ENCODE results near the gene NAA10.
A peak's percentile ranks its signal among the peaks of the same experiment; 100 is the strongest.
"Not testable (repeated sequence)": the region's sequence is repeated elsewhere in the genome, so short reads cannot be mapped to it uniquely, and the experiment has no call there.

Gene NAA10

DNA sequence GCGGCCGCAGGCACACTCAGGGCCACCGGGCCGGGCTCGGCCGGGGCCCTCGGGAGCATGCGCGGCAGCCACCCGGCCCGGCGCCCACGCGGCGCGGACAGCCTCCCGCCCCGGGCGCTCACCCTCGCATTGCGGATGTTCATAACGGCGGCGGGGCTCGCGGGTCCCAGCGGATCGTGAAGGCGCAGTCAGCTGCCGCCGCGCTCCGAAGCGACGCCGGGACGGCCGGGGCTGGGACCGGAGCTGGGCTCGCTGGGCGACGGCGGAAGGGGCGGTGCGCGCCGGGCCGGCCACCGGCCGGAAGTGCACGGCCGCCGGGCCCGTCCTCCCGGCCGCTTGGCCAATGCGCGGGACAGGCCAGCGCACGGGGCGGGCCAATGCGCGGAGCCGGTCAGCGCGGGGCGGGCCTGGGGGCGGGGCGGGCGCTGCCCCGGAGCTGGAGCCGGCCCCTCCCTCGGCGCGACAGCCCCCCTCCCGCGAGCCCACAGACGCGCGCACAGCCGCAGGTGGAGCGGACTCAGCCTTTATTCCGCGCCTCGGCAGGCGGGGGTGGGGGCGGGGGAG, at the start of gene NAA10:
Gene NAA10, minus strand, starts transcription at position 276 of the 564 bp plus-strand sequence. Its CDS starts 133 bp downstream, at position 143.
- TF ChIP-seq, protein P1, sequence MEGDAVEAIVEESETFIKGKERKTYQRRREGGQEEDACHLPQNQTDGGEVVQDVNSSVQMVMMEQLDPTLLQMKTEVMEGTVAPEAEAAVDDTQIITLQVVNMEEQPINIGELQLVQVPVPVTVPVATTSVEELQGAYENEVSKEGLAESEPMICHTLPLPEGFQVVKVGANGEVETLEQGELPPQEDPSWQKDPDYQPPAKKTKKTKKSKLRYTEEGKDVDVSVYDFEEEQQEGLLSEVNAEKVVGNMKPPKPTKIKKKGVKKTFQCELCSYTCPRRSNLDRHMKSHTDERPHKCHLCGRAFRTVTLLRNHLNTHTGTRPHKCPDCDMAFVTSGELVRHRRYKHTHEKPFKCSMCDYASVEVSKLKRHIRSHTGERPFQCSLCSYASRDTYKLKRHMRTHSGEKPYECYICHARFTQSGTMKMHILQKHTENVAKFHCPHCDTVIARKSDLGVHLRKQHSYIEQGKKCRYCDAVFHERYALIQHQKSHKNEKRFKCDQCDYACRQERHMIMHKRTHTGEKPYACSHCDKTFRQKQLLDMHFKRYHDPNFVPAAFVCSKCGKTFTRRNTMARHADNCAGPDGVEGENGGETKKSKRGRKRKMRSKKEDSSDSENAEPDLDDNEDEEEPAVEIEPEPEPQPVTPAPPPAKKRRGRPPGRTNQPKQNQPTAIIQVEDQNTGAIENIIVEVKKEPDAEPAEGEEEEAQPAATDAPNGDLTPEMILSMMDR (conservative IDR thresholded peaks at IDR 0.05; ENCODE audit: control insufficient read depth, insufficient read depth, low read depth, low read length): no peak
- H3K4me3 ChIP-seq (ENCODE audit: control insufficient read depth, low read depth, low read length): peak within 1 kb of the TSS; percentile 78
- peak; percentile 63 for DNase-seq (ENCODE audit: low read depth)

DNA sequence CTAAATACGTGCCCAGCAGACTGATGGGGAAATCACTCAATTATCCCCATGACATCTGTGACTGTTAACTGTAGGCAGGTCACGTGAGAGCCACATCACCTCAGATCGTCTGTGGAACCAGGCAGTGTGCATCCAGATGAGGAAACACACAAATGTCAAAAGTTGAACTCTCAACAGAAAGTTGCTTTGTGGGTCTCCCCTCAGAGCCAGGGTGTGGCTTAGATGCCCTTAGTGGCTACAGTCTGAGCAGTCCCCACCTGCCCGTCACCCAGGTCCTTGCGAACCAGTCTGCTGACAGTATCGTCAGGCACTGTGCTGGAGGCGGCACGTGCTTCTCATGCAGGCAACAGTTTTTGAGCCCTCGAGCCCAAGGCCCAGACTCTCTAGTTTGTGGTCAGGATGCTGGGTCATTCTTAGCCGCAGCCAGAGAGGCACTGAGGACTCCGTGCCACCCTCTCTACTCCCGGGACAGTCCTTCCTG, 48.5 kb upstream of the NAA10 start:
- no peak overlapping the region for H3K4me3 ChIP-seq (ENCODE audit: control insufficient read depth, low read depth, low read length)
- TF ChIP-seq, protein P1 (conservative IDR thresholded peaks at IDR 0.05; ENCODE audit: control insufficient read depth, insufficient read depth, low read depth, low read length): no peak

DNA sequence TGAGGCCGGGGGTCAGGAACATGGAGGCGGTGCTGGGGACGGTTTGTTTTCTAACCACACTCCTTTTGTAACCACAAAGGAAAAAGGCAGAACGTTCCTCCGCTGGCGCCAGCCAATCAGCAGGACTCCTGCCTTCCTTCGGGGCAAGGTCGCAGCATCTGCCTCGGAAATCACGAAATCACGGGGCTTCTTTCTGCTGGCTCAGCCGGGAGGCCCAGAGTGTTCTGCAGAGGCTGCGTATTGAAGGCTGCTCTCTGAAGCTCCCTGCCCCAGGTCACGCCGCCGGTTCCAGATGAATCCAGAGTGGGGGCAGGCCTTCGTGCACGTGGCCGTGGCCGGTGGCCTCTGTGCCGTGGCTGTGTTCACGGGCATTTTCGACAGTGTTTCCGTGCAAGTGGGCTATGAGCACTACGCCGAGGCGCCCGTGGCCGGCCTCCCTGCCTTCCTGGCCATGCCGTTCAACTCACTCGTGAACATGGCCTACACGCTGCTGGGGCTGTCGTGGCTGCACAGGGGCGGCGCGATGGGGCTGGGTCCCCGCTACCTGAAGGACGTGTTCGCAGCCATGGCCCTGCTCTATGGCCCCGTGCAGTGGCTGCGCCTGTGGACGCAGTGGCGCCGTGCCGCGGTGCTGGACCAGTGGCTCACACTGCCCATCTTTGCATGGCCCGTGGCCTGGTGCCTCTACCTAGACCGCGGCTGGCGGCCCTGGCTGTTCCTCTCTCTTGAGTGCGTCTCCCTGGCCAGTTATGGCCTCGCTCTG, 47.1 kb upstream of the NAA10 start:
- TF ChIP-seq, protein P1 (conservative IDR thresholded peaks at IDR 0.05; ENCODE audit: control insufficient read depth, insufficient read depth, low read depth, low read length): no peak
- H3K4me3 ChIP-seq (ENCODE audit: control insufficient read depth, low read depth, low read length): no peak overlapping the region

More for the DNA sequence above, 48.5 kb upstream of the NAA10 start:
- no peak for DNase-seq (ENCODE audit: low read depth)

DNA sequence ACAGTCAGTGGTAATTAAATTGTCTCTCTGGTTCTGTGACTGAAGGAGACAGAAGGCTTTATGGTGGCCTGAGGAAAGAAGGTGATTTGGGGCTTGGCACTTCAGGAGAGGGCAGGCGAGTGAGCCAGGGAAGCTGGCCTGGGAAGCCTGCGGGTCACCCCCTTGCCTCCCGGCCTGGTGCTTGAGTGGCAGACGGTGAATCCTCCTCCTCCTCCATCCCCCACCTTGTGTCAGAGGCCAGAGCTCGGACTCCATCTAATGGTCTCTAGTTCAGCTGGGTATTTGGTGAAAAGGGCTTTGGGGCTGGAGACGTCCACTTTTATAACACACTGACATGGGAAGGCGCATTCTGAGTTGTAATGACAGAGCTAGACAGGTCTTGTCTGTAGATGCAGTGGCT, 46.4 kb upstream of the NAA10 start:
- TF ChIP-seq, protein P1 (conservative IDR thresholded peaks at IDR 0.05; ENCODE audit: control insufficient read depth, insufficient read depth, low read depth, low read length): no peak
- no peak for DNase-seq (ENCODE audit: low read depth)
- H3K4me3 ChIP-seq (ENCODE audit: control insufficient read depth, low read depth, low read length): no peak overlapping the region

More for the DNA sequence above, 47.1 kb upstream of the NAA10 start:
- peak; percentile 40 for DNase-seq (ENCODE audit: low read depth)

DNA sequence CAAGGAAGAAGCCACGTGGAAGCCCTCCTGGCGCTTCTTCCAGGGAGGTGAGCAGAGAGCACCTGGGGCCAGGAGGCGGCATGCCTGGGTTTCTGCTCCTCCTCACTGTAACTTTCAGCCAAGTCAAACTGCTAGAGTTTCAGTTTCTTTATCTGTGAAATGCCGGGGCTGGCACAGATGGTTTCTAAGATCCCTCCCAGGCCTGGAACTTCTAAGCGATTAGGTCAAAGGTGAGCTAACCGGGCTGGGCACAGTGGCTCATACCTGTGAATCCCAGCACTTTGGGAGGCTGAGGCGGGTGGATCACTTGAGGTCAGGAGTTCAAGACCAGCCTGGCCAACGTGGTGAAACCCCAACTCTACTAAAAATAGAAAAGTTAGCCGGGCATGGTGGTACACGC, 45.6 kb upstream of the NAA10 start:
- not testable (repeated sequence) for H3K4me3 ChIP-seq (ENCODE audit: control insufficient read depth, low read depth, low read length); DNase-seq (ENCODE audit: low read depth)

DNA sequence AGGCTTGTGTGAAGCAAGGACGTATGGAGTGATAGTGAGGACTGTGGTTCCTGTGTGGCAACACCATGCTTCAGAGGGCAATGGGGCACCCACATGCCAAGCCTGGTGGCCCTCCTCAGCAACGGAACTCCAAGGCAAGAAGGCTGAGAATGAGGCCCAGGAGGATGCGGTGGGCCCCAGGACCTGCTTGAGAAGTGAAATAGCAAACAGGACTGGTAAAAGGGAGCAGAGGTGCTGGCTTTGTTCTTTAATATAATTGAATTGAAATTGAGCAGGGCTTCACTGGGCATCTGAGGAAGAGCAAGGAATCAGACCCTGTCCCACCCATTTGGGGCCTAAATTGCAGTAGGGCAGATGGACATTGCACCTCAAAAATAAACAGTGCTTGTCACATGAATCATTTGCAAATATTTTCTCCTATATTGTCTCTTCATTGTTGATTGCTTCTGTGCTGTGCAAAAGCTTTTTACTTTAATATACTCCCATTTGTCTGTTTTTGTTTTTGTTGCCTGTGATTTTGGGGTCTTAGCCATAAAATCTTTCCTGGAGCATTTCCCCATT, 40.0 kb upstream of the NAA10 start:
- TF ChIP-seq, protein P1 (conservative IDR thresholded peaks at IDR 0.05; ENCODE audit: control insufficient read depth, insufficient read depth, low read depth, low read length): no peak
- H3K4me3 ChIP-seq (ENCODE audit: control insufficient read depth, low read depth, low read length): no peak overlapping the region
- DNase-seq (ENCODE audit: low read depth): no peak
